H9 (cell line): Measurements from ENCODE around the gene C2orf92. TPM values are rescaled to one million over a fixed set of nuclear protein-coding genes. Genes with fewer than 3 reads are reported as not detected.

Source experiments
- DNase-seq: peaks from one replicate; pipeline ENCODE4 v3.0.0-alpha.2; 2017
- H2AFZ ChIP-seq: one replicate; pipeline ENCODE4 v1.6.1; 2013; ENCODE audit warnings: mild to moderate bottlenecking, low read length, control low read depth, moderate library complexity
- H2AK5ac ChIP-seq: 2 replicates; pipeline ENCODE4 v1.6.1; 2013; ENCODE audit warnings: low read length, control low read depth, mixed read lengths; ENCODE audit not compliant: insufficient read length
- H2BK120ac ChIP-seq: one replicate; pipeline ENCODE4 v1.6.1; 2013; ENCODE audit warnings: low read depth, mild to moderate bottlenecking, low read length, control low read depth, inconsistent platforms; ENCODE audit not compliant: poor library complexity, severe bottlenecking
- H2BK12ac ChIP-seq: 2 replicates; pipeline ENCODE4 v1.6.1; 2013; ENCODE audit warnings: low read length, control low read depth, mixed read lengths, low read depth; ENCODE audit not compliant: insufficient read length
- H2BK15ac ChIP-seq: 2 replicates; pipeline ENCODE4 v1.6.1; 2013; ENCODE audit warnings: low read depth, low read length, control low read depth
- H2BK20ac ChIP-seq: one replicate; pipeline ENCODE4 v1.6.1; 2013; ENCODE audit warnings: low read depth, mild to moderate bottlenecking, low read length, control low read depth, inconsistent platforms; ENCODE audit not compliant: poor library complexity, severe bottlenecking
- H2BK5ac ChIP-seq: 2 replicates; pipeline ENCODE4 v1.6.1; 2013; ENCODE audit warnings: low read length, control low read depth, mixed read lengths; ENCODE audit not compliant: insufficient read length
- H3K14ac ChIP-seq: 2 replicates; pipeline ENCODE4 v1.6.1; 2013; ENCODE audit warnings: low read length, control low read depth; ENCODE audit not compliant: insufficient read depth
- H3K18ac ChIP-seq: 2 replicates; pipeline ENCODE4 v1.6.1; 2013; ENCODE audit warnings: low read depth, mild to moderate bottlenecking, mixed read lengths, low read length, control low read depth; ENCODE audit not compliant: insufficient read length
- H3K23ac ChIP-seq: 2 replicates; pipeline ENCODE4 v1.6.1; 2013; ENCODE audit warnings: low read length, control low read depth, mixed read lengths, low read depth; ENCODE audit not compliant: insufficient read length
- H3K23me2 ChIP-seq: 2 replicates; pipeline ENCODE4 v1.6.1; 2013; ENCODE audit warnings: low read depth, mild to moderate bottlenecking, mixed read lengths, low read length, control low read depth; ENCODE audit not compliant: insufficient read length, poor library complexity, severe bottlenecking
- H3K27ac ChIP-seq: 2 replicates; pipeline ENCODE4 v1.5.1; 2013; ENCODE audit warnings: low read length, control low read depth, mixed read lengths, low read depth; ENCODE audit not compliant: insufficient read length
- H3K27me3 ChIP-seq: 2 replicates; pipeline ENCODE4 v1.6.1; 2013; ENCODE audit warnings: low read length, control low read depth, inconsistent platforms; ENCODE audit not compliant: insufficient read depth
- H3K4ac ChIP-seq: 2 replicates; pipeline ENCODE4 v1.6.1; 2013; ENCODE audit warnings: low read depth, mild to moderate bottlenecking, control low read depth, inconsistent platforms, low read length, moderate library complexity
- H3K4me1 ChIP-seq: 2 replicates; pipeline ENCODE4 v1.6.1; 2013; ENCODE audit warnings: low read length, control low read depth, inconsistent platforms; ENCODE audit not compliant: insufficient read depth
- H3K4me2 ChIP-seq: 2 replicates; pipeline ENCODE4 v1.6.1; 2013; ENCODE audit warnings: low read length, control low read depth, mixed read lengths; ENCODE audit not compliant: insufficient read length, insufficient read depth
- H3K56ac ChIP-seq: 2 replicates; pipeline ENCODE4 v1.6.1; 2013; ENCODE audit warnings: low read depth, mild to moderate bottlenecking, mixed read lengths, low read length, control low read depth; ENCODE audit not compliant: insufficient read length
- H3K79me1 ChIP-seq: 2 replicates; pipeline ENCODE4 v1.6.1; 2013; ENCODE audit warnings: low read depth, mild to moderate bottlenecking, moderate library complexity, low read length, control low read depth, inconsistent platforms; ENCODE audit not compliant: insufficient read depth, poor library complexity, severe bottlenecking
- H3K79me2 ChIP-seq: 2 replicates; pipeline ENCODE4 v1.6.1; 2013; ENCODE audit warnings: low read length, control low read depth, inconsistent platforms; ENCODE audit not compliant: insufficient read depth
- H3K9ac ChIP-seq: 2 replicates; pipeline ENCODE4 v1.6.1; 2013; ENCODE audit warnings: low read length, control low read depth, mixed read lengths; ENCODE audit not compliant: insufficient read length; ENCODE audit errors: extremely low read depth
- H3K9me3 ChIP-seq: one replicate; pipeline ENCODE4 v1.6.1; 2013; ENCODE audit warnings: low read depth, low read length, inconsistent platforms; ENCODE audit not compliant: control insufficient read depth
- H3T11ph ChIP-seq: one replicate; pipeline ENCODE4 v1.6.1; 2013; ENCODE audit warnings: mild to moderate bottlenecking, low read length, control low read depth, inconsistent platforms
- H4K20me1 ChIP-seq: one replicate; pipeline ENCODE4 v1.6.1; 2013; ENCODE audit not compliant: control insufficient read depth, insufficient read length, insufficient read depth
- H4K5ac ChIP-seq: 2 replicates; pipeline ENCODE4 v1.6.1; 2013; ENCODE audit warnings: low read depth, mild to moderate bottlenecking, mixed read lengths, low read length, control low read depth; ENCODE audit not compliant: insufficient read length
- H4K8ac ChIP-seq: replicated peaks from 2 replicates; pipeline ENCODE4 v1.6.1; 2013; ENCODE audit warnings: low read length, control low read depth, mixed read lengths, low read depth; ENCODE audit not compliant: insufficient read length
- H4K91ac ChIP-seq: 2 replicates; pipeline ENCODE4 v1.6.1; 2013; ENCODE audit warnings: low read depth, mild to moderate bottlenecking, moderate library complexity, mixed read lengths, low read length, control low read depth; ENCODE audit not compliant: insufficient read length
- H3K27ac Mint-ChIP-seq, 3 experiments: 2 replicates in 2 of 3; 3 replicates in 1 of 3; pipeline ENCODE4 v1.8.0; 2020 to 2021; ENCODE audit warnings: mixed read lengths in 3 of 3, mild to moderate bottlenecking in 1 of 3, moderate library complexity in 1 of 3
- H3K27me3 Mint-ChIP-seq: 2 replicates; pipeline ENCODE4 v1.8.0; 2021; ENCODE audit warnings: low read depth, mild to moderate bottlenecking, moderate library complexity, mixed read lengths
- H3K36me3 Mint-ChIP-seq, 3 experiments: 2 replicates in 2 of 3; 3 replicates in 1 of 3; pipeline ENCODE4 v1.8.0; 2020 to 2021; ENCODE audit warnings: low read depth in 3 of 3, mixed read lengths in 3 of 3; ENCODE audit not compliant: insufficient read depth in 1 of 3
- H3K4me1 Mint-ChIP-seq, 2 experiments: 2 replicates each; pipeline ENCODE4 v1.8.0; 2020; ENCODE audit warnings: mixed read lengths in 2 of 2
- H3K4me3 Mint-ChIP-seq, 2 experiments: 2 replicates in 1 of 2; 3 replicates in 1 of 2; pipeline ENCODE4 v1.8.0; 2020 to 2021; ENCODE audit warnings: mild to moderate bottlenecking in 2 of 2, mixed read lengths in 2 of 2, moderate library complexity in 1 of 2
- H3K9me3 Mint-ChIP-seq, 2 experiments: 2 replicates in 1 of 2; 3 replicates in 1 of 2; pipeline ENCODE4 v1.8.0; 2020; ENCODE audit warnings: mild to moderate bottlenecking in 2 of 2, mixed read lengths in 2 of 2, moderate library complexity in 1 of 2
- CTCF ChIP-seq: fragments of 200-600 bp; sonication (generic); conservative IDR thresholded peaks from 3 replicates; pipeline ENCODE4 v1.8.0; 2021; ENCODE audit warnings: antibody characterized with exemption, mild to moderate bottlenecking
- WGBS: extraction: QIAGEN DNeasy Blood & Tissue Kit; methylation state at CpG from one replicate; pipeline ENCODE4 v1.1.7; 2013; ENCODE audit warnings: missing lambda C conversion rate, low lambda C conversion rate, mixed read lengths; ENCODE audit not compliant: insufficient read length; ENCODE audit errors: extremely low coverage; 5-methylcytosine and 5-hydroxymethylcytosine counted together
- total RNA-seq: library from RNA; stranded (reverse); gene quantifications from 2 replicates; pipeline ENCODE4 v1.2.1, GENCODE V29; 2021

The C2orf92 gene
- total RNA-seq, 1 experiment from 2014 or later: 7.3 TPM

DNA sequence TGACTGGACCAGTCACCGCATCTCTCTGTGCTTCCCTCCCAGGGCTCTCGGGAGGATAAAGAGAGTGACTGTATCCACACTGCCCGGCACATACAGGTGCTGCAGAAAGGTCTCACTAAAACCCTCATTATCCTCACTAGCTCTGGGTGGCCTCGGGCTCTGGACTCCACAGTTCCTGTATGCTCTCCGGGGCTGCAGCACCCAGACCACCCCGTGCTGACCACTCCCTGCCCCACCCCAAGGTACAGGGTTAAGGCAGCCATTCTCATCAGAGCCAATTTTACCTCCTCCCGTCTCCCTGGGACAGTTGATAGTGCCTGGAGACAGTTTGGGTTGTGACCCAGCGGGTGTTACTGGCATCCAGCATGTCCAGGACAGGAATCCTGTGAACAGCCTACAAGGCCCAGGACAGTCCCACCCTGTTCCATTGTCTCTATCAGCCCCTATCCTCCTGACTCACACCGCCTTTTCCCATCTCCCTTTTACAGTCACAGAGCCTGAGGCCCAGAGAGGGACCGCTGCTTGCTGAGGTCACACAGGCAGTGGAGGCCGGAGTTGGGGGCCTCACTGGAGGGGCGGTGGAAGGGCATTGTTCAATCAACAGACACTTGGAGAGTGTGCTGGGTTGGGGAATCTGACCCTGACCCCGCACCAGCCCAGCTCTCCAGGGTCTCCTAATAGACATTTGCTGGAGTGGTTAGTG lies 45.6 kb downstream of the C2orf92 start:
- peaks cover 2% of the 10 kb centered on the region for H3K4me1 ChIP-seq
- H2AK5ac ChIP-seq: no peak overlapping the region
- TF ChIP-seq CTCF: no peak
- no peaks in the 10 kb centered on the region for H3K79me1 ChIP-seq
- H3K4ac ChIP-seq: no peak overlapping the region
- no peak overlapping the region for H2AFZ ChIP-seq
- no CpG with 5 or more reads among the region's 13 CpGs for WGBS
- H2BK120ac ChIP-seq: no peak overlapping the region
- H3K27ac Mint-ChIP-seq: no peak overlapping the region
- H2BK5ac ChIP-seq: no peak overlapping the region
- H3T11ph ChIP-seq: no peak overlapping the region
- no peaks in the 10 kb centered on the region for H3K27me3 ChIP-seq
- no peak overlapping the region for H4K91ac ChIP-seq
- peaks cover 17 to 18% of the 10 kb centered on the region in 2 experiments for H3K4me1 Mint-ChIP-seq
- H3K27ac ChIP-seq: no peak overlapping the region
- no peaks in the 10 kb centered on the region for H3K9me3 ChIP-seq
- peaks cover 5% of the 10 kb centered on the region for H3K27me3 Mint-ChIP-seq
- H3K4me2 ChIP-seq: no peak overlapping the region
- H4K8ac ChIP-seq: no peak overlapping the region
- no peaks in the 10 kb centered on the region for H4K20me1 ChIP-seq
- no peak overlapping the region for H3K56ac ChIP-seq
- H3K4me3 Mint-ChIP-seq: no peak overlapping the region
- no peak overlapping the region for H2BK15ac ChIP-seq
- no peak overlapping the region for H2BK20ac ChIP-seq
- no peak for DNase-seq
- H4K5ac ChIP-seq: no peak overlapping the region
- H2BK12ac ChIP-seq: no peak overlapping the region
- H3K14ac ChIP-seq: no peak overlapping the region
- H3K36me3 Mint-ChIP-seq: peaks cover 0 to 1% (median 0%) of the 10 kb centered on the region in 3 experiments; a peak in 3 of 7 replicates
- H3K9ac ChIP-seq: no peak overlapping the region
- H3K18ac ChIP-seq: no peak overlapping the region
- no peaks in the 10 kb centered on the region for H3K23me2 ChIP-seq
- no peaks in the 10 kb centered on the region for H3K79me2 ChIP-seq
- H3K23ac ChIP-seq: no peak overlapping the region
- peaks cover 0 to under 1% of the 10 kb centered on the region in 2 experiments; a peak in 2 of 5 replicates for H3K9me3 Mint-ChIP-seq
